Osteoblast (primary cell): ENCODE data around the gene BTNL9. TPM values are rescaled to one million over a fixed set of nuclear protein-coding genes. Genes with fewer than 3 reads are reported as not detected.

Experiments
- DNase-seq: peaks from one replicate; pipeline ENCODE4 v3.0.0; 2011; ENCODE audit warnings: low spot score, mixed read lengths; ENCODE audit not compliant: insufficient read length; ENCODE audit errors: missing footprints
- H2AFZ ChIP-seq: 2 replicates; pipeline ENCODE4 v1.6.0; 2011; ENCODE audit warnings: mild to moderate bottlenecking, low read length
- H3K27ac ChIP-seq: 2 replicates; pipeline ENCODE4 v1.5.1; 2011; ENCODE audit warnings: mild to moderate bottlenecking, low read depth, low read length, moderate library complexity
- H3K27me3 ChIP-seq: 2 replicates; pipeline ENCODE4 v1.6.0; 2012; ENCODE audit warnings: mild to moderate bottlenecking, control low read depth, inconsistent platforms, low read length, moderate library complexity; ENCODE audit not compliant: insufficient read depth
- H3K36me3 ChIP-seq: 2 replicates; pipeline ENCODE4 v1.5.1; 2011; ENCODE audit warnings: mild to moderate bottlenecking, low read length, control low read depth, moderate library complexity; ENCODE audit not compliant: insufficient read depth
- H3K4me1 ChIP-seq: 2 replicates; pipeline ENCODE4 v1.5.1; 2011; ENCODE audit warnings: mild to moderate bottlenecking, low read length, control low read depth, moderate library complexity; ENCODE audit not compliant: insufficient read depth
- H3K4me2 ChIP-seq: 2 replicates; pipeline ENCODE4 v1.6.0; 2011; ENCODE audit warnings: mild to moderate bottlenecking, low read length; ENCODE audit not compliant: insufficient read depth
- H3K4me3 ChIP-seq: fragments of 200-600 bp; sonication (generic); 3 replicates; pipeline ENCODE4 v1.5.1; 2012; ENCODE audit warnings: mild to moderate bottlenecking, low read length, inconsistent platforms; ENCODE audit not compliant: insufficient read depth
- H3K79me2 ChIP-seq: 2 replicates; pipeline ENCODE4 v1.6.0; 2012; ENCODE audit warnings: mild to moderate bottlenecking, low read length, control low read depth, inconsistent platforms; ENCODE audit not compliant: insufficient read depth
- H3K9me3 ChIP-seq: 2 replicates; pipeline ENCODE4 v1.5.1; 2011; ENCODE audit warnings: low read depth, low read length, control low read depth
- H4K20me1 ChIP-seq: 2 replicates; pipeline ENCODE4 v1.6.0; 2012; ENCODE audit warnings: mild to moderate bottlenecking, low read length, control low read depth; ENCODE audit not compliant: insufficient read depth
- CTCF ChIP-seq: IDR thresholded peaks from 2 replicates; pipeline ENCODE4 v1.5.1; 2011; ENCODE audit warnings: mild to moderate bottlenecking, low read depth, low read length, moderate library complexity; ENCODE audit errors: extremely low read depth
- total RNA-seq: library from RNA; depleted of rRNA; stranded (reverse); fragments of >200 nt; gene quantifications from 2 replicates; pipeline ENCODE4 v1.2.3, GENCODE V29; 2012

BTNL9 gene
- total RNA-seq, 1 donor: not detected

DNA sequence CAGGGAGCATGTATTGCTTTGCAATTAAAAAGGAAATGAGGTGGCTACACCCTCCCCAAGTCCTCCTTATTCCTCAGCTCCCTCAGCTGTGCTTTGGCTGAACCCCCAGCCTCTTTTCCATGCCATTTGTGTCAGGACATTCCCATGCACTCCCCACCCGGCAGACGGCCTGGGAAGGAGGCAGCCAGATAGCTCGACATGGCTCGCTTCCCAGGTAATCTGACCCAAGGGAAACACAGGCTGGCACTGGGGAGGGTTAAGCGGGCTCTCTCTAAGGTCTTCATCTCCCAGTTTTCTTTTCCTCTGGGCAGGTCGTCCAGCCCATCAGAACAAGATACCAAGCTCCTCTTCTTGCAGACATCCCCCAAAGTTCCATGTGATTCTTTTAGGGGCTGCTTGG is 31.2 kb downstream of the BTNL9 start:
- Histone ChIP-seq H3K4me2 (no peak overlapping the region), H3K27ac (no peak overlapping the region), H3K9me3 (no peaks in the 10 kb centered on the region), H3K27me3 (no peaks in the 10 kb centered on the region), H3K79me2 (no peaks in the 10 kb centered on the region), H2AFZ (no peak overlapping the region), H3K4me3 (no peak overlapping the region), H3K36me3 (no peaks in the 10 kb centered on the region), H4K20me1 (no peaks in the 10 kb centered on the region), H3K4me1 (no peaks in the 10 kb centered on the region)
- no peak for DNase-seq
- TF ChIP-seq CTCF: no peak

DNA sequence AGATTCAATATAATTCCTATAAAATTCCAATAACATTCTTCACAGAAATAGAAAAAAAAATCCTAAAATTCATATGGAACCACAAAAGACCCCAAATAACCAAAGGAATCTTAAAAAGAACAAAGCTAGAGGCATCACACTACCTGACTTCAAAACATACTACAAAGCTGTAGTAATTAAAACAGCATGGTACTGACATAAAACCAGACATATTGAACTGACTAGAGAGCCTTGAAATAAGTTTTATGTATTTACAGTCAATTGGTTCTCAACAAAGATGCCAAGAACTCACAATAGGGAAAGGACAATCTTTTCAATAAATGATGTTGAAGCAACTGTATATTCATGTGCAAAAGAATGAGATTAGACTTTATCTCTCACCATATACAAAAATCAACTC is 36.9 kb downstream of the BTNL9 start:
- Histone ChIP-seq H2AFZ (no peak overlapping the region), H3K4me2 (no peak overlapping the region), H3K27me3 (no peaks in the 10 kb centered on the region), H3K79me2 (no peaks in the 10 kb centered on the region), H3K36me3 (no peaks in the 10 kb centered on the region), H4K20me1 (no peaks in the 10 kb centered on the region), H3K4me1 (no peaks in the 10 kb centered on the region), H3K27ac (no peak overlapping the region), H3K9me3 (no peaks in the 10 kb centered on the region), H3K4me3 (no peak overlapping the region)
- DNase-seq: no peak
- TF ChIP-seq CTCF: no peak

- no peak overlapping the region for H3K4me2 ChIP-seq
- no peak overlapping the region for H2AFZ ChIP-seq
- no peak for TF ChIP-seq CTCF
- H3K27ac ChIP-seq: no peak overlapping the region
- H3K27me3 ChIP-seq: peaks cover 29% of the 10 kb centered on the region
- no peak for DNase-seq
- H4K20me1 ChIP-seq: no peaks in the 10 kb centered on the region
- no peaks in the 10 kb centered on the region for H3K9me3 ChIP-seq
- no peaks in the 10 kb centered on the region for H3K36me3 ChIP-seq
- no peak overlapping the region for H3K4me3 ChIP-seq
- no peaks in the 10 kb centered on the region for H3K79me2 ChIP-seq
- no peaks in the 10 kb centered on the region for H3K4me1 ChIP-seq
Measured at GRCh38 chr5:181081989-181082388, 41.9 kb downstream of the BTNL9 start.

- H2AFZ ChIP-seq: no peak overlapping the region
- no peaks in the 10 kb centered on the region for H4K20me1 ChIP-seq
- no peaks in the 10 kb centered on the region for H3K79me2 ChIP-seq
- no peaks in the 10 kb centered on the region for H3K4me1 ChIP-seq
- peak; percentile 80 for DNase-seq
- H3K9me3 ChIP-seq: no peaks in the 10 kb centered on the region
- H3K27me3 ChIP-seq: peaks cover 29% of the 10 kb centered on the region
- no peak overlapping the region for H3K4me2 ChIP-seq
- H3K36me3 ChIP-seq: no peaks in the 10 kb centered on the region
- TF ChIP-seq CTCF: no peak
- no peak overlapping the region for H3K4me3 ChIP-seq
- no peak overlapping the region for H3K27ac ChIP-seq
Measured at GRCh38 chr5:181084621-181085195, 44.6 kb downstream of the BTNL9 start.
